Fibroblast of the conjunctiva (primary cell): ENCODE results near the gene TENT4A.
"Not testable (repeated sequence)": the region's sequence is repeated elsewhere in the genome, so short reads cannot be mapped to it uniquely, and the experiment has no call there.

Source experiments
- DNase-seq: peaks from one replicate; pipeline ENCODE4 v3.0.0-alpha.2; 2010; ENCODE audit warnings: low read depth

TENT4A gene

GRCh38 chr5:6773342-6774035 lies 60.3 kb downstream of the TENT4A start:
- DNase-seq = no peak

DNA sequence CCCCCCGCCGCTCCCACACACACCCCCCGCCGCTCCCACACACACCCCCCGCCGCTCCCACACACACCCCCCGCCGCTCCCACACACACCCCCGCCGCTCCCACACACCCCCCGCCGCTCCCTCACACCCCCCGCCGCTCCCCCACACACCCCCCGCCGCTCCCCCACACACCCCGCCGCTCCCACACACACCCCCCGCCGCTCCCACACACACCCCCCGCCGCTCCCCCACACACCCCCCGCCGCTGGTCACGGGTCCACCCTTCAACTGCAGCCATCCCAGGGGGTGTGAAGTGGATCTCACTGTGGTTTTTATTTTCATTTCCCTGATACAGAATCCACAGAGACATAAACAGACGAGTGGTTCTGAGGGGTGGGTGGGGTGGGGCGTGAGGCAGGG lies 61.0 kb downstream of the TENT4A start:
- DNase-seq = not testable (repeated sequence)

DNA sequence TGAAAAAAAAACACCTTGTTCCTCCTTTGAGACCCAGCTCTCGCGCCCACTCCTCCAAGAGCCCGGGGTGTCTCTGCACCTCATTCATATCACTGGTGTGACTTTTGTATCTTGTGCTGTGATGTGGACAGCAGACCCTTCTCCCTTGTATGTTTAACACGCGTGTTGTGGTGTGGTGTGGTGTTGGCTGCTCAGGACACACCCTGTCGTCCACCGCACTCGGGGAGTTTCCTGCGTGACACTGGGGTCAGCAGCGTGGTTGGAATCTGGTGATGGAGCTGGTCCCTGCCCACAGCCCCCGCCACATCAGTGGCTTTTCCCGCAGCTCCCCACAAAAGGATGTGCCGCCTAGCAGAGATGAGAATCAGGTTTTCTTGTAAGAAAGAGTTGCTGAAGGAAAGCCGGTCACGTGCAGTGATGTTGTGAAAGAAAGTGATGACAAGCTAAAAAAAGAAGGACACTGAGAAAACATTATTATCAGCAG lies 61.5 kb downstream of the TENT4A start:
- no peak for DNase-seq

- DNase-seq = no peak
Measured at GRCh38 chr5:6775571-6775970, 62.3 kb downstream of the TENT4A start.

GRCh38 chr5:6780802-6781391 lies 67.7 kb downstream of the TENT4A start:
- DNase-seq = no peak

GRCh38 chr5:6781716-6782115 lies 68.5 kb downstream of the TENT4A start:
- DNase-seq = no peak

- no peak for DNase-seq
Measured at GRCh38 chr5:6783787-6784186, 70.6 kb downstream of the TENT4A start.

- no peak for DNase-seq
Measured at GRCh38 chr5:6784481-6784880, 71.2 kb downstream of the TENT4A start.

DNA sequence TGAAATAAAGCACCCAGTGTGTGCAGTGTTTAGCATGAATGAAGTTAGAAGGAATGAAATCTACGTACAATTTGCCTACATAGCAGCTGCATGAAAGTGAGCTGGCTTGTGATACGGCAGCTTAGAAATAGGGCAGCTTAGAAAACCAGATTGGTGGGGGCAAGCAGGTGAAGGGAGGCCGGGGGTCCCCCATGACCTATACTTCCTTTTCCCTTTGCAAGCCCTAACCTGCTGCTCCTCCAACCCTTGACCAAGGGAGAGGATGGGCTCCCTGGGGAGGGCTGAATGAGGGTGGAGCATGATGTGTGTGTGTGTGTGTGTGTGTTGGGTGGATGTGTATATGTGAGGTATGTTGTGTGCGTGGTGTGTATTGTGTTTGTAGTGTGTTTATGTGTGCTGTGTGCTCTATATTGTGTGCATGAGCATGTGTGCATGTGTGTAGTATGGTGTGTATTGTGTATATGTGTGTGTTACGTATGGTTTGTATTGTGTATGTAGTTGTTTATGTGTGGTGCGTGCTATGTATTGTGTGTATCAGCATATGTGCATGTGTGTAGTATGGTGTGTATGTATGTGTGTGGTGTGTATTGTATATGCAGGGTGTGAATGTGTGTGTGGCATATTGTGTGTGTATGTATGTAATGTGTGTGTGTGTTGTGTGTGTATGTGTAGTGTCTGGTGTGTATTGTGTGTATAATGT lies 72.1 kb downstream of the TENT4A start:
- DNase-seq = no peak

DNA sequence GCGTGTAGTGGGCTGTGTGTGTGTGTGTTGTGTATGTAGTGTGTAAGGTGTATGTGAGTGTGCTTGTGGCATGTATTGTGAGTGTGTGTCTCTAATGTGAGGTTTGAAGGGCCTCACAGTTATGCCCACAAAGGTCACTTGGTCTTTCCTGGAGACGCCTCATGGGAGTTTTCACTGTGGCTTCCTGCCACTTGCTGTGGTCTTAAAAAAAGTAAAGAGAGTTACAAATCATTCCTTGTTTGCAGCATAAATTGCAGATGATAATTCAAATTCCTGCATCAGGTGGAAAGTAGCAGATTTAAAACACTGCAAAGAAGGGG lies 72.6 kb downstream of the TENT4A start:
- DNase-seq = no peak

DNA sequence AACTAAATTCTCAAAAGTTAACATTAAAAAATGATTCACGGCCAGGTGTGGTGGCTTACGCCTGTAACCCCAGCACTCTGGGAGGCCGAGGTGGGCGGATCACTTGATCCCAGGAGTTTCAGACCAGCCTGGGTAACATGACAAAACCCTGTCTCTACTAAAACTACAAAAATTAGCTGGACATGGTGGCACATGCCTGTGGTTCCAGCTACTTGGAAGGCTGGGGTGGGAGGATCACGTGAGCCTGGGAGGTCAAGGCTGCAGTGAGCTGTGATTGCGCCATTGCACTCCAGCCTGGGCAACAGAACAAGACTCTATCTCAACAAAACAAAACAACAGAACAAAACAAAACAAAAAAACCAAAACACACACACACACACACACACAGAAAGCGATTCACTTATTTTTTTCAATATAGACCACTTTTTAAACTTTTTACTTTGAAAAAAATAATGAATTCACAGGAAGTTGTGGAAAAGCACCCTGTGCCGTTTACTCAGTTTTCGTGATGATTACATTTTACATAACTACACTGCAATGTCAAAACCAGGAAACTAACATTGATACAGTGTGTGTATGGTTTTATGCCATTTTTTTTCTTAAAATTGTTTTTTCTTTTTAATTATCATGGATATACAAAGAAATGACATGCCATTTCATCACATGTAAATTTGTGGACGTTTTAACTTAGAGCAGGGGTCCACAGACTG lies 73.7 kb downstream of the TENT4A start:
- no peak for DNase-seq

DNA sequence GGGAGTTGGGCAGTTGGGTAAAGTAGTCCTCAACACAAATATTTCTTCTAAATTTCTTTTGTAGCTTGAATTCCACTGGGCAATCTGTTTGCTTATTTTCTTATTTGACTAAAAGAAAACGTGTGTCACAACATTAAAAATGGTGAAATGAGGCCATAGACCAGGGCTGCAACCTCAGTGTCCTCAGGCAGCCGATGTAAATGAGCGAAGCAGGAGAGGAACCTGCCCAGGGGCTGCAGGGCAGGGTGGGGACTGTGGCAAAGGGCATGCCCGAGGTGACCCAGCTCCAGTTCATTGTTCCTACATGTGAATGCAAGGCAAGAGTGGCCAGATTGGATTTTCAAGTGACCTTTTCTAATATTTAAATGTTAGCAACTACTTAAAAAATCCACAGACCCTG lies 74.7 kb downstream of the TENT4A start:
- no peak for DNase-seq

DNA sequence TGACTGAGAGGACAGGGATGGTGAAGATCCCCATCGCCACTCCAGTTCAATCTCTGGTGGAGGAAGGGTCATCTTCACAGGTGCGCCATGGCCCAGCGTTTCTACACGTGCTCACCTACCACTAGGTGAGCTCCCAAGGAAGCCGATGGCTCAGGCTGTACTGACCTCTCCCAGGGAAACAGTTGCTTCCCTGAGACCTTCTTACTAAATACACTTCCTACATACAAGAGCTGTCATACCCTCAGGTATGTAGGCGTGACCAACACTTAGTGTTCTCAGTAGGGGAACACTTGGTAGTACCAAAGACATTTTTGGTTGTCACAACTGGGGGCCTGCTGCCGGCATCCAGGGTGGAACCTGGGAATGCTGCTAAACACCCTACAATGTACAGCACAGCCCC lies 75.2 kb downstream of the TENT4A start:
- DNase-seq = no peak

DNA sequence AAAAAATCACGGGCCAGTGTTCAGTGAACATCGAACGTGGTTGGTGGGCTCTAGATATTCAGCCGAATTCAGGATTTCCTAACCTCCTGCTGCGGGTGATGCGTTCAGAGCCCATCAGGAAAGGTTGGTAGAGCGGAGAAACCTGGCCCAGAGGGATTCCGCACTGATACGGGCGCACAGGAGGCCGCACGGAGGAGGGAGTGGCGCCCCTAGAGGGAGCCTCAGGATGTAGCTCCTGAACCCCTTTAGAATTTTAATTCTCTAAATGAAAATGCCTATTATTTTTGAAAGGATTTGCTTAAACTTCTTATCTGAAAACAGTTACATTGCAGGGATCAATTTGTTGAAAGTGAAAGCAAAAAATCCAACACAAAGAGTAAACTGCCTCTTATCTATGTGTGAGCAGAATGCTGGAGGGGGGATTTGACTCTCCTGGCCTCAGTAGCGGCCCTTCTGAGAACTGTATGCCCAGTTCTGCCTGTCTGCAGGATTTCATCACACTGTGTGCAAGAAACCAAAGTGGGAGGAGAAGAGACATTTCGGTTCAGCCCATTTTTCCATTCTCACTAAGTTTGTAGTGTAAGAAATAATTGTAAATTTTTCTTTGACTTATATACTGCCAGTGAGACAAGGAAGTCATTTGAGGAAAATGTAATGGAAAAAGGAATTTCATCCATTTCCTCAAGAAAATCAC lies 75.9 kb downstream of the TENT4A start:
- no peak for DNase-seq

GRCh38 chr5:6790346-6790865 lies 77.2 kb downstream of the TENT4A start:
- no peak for DNase-seq

DNA sequence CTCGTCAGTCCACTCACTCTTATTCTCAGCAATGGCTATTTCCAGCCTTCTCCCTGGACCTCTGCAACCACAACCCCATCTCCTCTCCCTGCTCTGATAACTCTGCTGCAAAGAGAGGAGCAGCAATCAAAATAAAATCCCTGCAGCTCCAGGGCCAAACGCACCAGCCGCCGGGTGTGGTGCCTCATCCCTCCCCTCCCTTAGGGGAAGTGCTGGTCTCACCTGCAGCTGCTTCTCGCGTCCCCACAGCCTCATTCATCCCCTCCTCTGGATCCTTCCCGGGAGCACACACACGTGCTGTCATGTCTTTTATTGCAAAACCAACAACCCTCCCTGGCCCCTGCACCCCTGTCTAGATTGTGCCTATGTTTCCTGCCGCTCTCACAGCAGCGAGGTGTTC lies 77.8 kb downstream of the TENT4A start:
- DNase-seq = no peak

- DNase-seq = no peak
Measured at GRCh38 chr5:6792376-6792775, 79.1 kb downstream of the TENT4A start.

- DNase-seq = no peak
Measured at GRCh38 chr5:6792911-6793471, 79.8 kb downstream of the TENT4A start.

GRCh38 chr5:6801236-6801635 lies 88.0 kb downstream of the TENT4A start:
- no peak for DNase-seq

DNA sequence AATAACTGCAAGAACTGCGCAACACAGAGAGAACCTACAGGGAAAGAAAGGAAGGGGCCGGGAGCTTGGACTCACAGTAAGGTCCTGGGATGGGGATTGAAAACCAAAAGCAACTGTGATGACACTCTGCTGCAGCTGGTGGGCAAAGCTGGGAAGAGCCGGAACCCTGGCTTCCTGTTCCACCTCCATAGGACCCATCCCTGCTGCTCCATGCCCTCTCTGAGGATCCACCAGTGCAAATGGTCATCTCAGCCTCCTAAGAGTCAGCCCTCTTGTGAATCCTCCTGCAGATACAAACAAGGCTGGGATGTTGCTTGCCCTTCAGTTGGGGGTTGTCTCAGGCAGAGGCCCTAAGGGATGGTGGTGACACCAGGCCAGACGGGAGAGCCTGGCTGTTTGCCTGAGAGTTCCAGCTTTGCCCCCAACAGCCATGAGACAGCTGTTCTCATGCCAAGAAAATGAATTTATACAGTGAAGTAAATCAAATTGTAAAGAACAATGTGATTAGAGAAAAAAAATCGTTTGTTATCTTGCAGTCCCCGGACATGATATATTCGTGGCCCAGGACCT lies 90.8 kb downstream of the TENT4A start:
- no peak for DNase-seq

GRCh38 chr5:6804766-6805501 lies 91.7 kb downstream of the TENT4A start:
- no peak for DNase-seq
